HUES48 (cell line): ENCODE results near the gene CRTAP.
"Not testable (repeated sequence)": the region's sequence is repeated elsewhere in the genome, so short reads cannot be mapped to it uniquely, and the experiment has no call there.

ENCODE experiments used
- H3K27ac ChIP-seq: one replicate; pipeline ENCODE4 v1.7.0; 2013; ENCODE audit warnings: low read depth, low read length, inconsistent platforms
- H3K27me3 ChIP-seq: 2 replicates; pipeline ENCODE4 v1.6.1; 2013; ENCODE audit warnings: mild to moderate bottlenecking, low read length; ENCODE audit not compliant: control insufficient read depth, insufficient read depth
- H3K36me3 ChIP-seq: 2 replicates; pipeline ENCODE4 v1.6.1; 2013; ENCODE audit warnings: low read length; ENCODE audit not compliant: control insufficient read depth, insufficient read depth
- H3K4me1 ChIP-seq: 2 replicates; pipeline ENCODE4 v1.6.1; 2013; ENCODE audit warnings: mild to moderate bottlenecking, low read length; ENCODE audit not compliant: control insufficient read depth, insufficient read depth
- H3K4me3 ChIP-seq: 2 replicates; pipeline ENCODE4 v1.5.1; 2013; ENCODE audit warnings: mild to moderate bottlenecking, low read depth, low read length
- H3K9ac ChIP-seq: 2 replicates; pipeline ENCODE4 v1.6.1; 2013; ENCODE audit warnings: mild to moderate bottlenecking, low read depth, low read length, moderate library complexity
- H3K9me3 ChIP-seq: 2 replicates; pipeline ENCODE4 v1.6.1; 2013; ENCODE audit warnings: low read length; ENCODE audit not compliant: control insufficient read depth, insufficient read depth

CRTAP gene

DNA sequence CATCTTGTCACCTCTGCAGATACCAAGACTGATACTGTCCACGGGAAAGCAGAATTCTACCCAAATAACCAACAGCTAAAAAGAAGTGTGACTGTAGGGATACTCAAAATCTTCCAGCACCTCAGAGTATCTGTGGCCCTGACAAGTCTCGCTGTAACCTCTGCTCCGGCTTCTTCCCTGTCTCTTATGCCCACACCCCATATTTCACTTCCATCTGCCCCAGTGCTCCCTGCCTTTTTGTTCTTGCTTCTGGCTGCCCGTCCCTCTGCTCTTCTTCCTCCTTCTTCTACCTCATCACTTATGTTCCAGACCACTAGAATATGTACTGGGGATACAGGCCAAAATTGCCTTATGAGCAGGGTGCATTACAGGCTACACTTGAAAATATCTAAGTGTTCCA is 45.4 kb downstream of the CRTAP start:
- H3K27ac ChIP-seq = no peak overlapping the region
- H3K4me3 ChIP-seq = no peak overlapping the region
- H3K4me1 ChIP-seq = no peaks in the 10 kb centered on the region
- no peaks in the 10 kb centered on the region for H3K27me3 ChIP-seq
- H3K36me3 ChIP-seq = no peaks in the 10 kb centered on the region
- H3K9ac ChIP-seq = no peak overlapping the region
- H3K9me3 ChIP-seq = no peaks in the 10 kb centered on the region

DNA sequence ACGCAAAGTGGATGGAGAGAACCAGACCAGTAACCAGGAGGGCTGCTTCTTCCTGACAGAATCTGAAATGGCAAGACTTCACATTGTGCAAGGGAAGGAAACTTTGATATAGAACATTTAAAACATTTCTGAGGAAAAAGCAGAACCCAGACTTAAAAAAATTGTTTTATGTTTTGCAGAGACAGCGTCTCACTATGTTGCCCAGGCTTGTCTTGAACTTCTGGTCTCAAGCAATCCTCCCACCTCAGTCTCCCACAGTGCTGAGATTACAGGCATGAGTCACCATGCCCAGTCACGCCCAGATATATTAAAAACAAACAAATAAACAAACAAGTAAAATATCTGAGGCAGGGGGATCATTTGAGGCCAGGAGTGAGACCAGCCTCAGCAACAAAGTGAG is 46.2 kb downstream of the CRTAP start:
- H3K27ac ChIP-seq = no peak overlapping the region
- H3K9ac ChIP-seq = no peak overlapping the region
- H3K9me3 ChIP-seq = no peaks in the 10 kb centered on the region
- H3K36me3 ChIP-seq = no peaks in the 10 kb centered on the region
- no peaks in the 10 kb centered on the region for H3K4me1 ChIP-seq
- H3K27me3 ChIP-seq = no peaks in the 10 kb centered on the region
- no peak overlapping the region for H3K4me3 ChIP-seq

DNA sequence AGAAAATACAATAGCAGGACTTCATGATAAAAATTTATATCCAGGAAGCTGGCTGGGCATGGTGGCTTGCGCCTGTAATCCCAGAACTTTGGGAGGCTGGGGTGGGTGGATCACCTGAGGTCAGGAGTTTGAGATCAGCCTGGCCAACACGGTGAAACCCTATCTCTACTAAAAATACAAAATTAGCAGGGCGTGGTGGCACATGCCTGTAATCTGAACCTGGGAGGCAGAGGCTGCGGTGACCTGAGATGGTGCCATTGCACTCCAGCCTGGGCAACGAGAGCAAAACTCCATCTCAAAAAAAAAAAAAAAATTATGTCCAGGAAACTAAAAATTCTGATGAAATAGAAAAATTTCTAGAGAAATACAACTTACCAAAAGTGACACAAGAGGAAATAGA is 48.8 kb downstream of the CRTAP start:
- not testable (repeated sequence) for H3K9ac ChIP-seq, H3K9me3 ChIP-seq, H3K36me3 ChIP-seq, H3K27ac ChIP-seq, H3K27me3 ChIP-seq, H3K4me1 ChIP-seq, H3K4me3 ChIP-seq

DNA sequence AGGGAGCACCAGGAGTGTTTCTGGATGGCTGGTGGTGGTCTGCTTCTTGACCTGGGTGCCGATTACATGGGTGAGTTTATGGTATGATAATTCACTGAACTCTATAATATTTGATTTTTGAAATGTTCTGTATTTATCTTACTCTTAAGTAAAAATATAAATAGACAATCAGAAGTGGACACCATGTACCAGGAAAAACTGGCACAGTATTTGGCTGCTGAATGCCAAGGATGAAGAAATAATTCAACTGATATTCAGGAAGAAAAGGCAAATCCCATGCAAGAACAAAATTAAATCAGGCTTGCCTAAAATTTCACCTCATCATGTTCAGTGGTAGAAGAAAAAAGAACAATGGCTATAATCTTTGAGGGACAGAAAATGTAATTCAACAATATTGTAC is 51.6 kb downstream of the CRTAP start:
- Histone ChIP-seq H3K4me3 (no peak overlapping the region), H3K4me1 (no peaks in the 10 kb centered on the region), H3K9ac (no peak overlapping the region), H3K27me3 (no peaks in the 10 kb centered on the region), H3K9me3 (no peaks in the 10 kb centered on the region), H3K27ac (no peak overlapping the region), H3K36me3 (no peaks in the 10 kb centered on the region)

DNA sequence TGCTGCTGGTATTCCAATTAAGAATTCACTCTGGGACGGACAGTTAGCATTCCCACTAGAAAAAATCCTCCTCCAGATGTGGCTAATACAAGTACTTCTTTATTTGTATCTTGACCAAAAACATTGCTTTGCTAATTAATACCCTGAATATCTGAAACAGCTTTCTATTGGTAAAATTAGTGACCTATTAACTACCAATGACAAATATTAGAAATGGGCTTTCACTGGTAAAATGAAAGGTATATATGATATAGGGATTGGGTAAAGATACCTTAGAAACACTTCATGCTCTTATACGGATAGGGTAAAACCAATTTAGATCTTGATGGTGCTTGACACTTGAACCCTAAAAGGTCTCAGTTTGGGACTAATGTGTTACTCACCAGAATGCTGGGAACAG is 52.3 kb downstream of the CRTAP start:
- no peaks in the 10 kb centered on the region for H3K4me1 ChIP-seq
- no peaks in the 10 kb centered on the region for H3K9me3 ChIP-seq
- no peaks in the 10 kb centered on the region for H3K36me3 ChIP-seq
- H3K27me3 ChIP-seq = no peaks in the 10 kb centered on the region
- no peak overlapping the region for H3K9ac ChIP-seq
- H3K4me3 ChIP-seq = no peak overlapping the region
- H3K27ac ChIP-seq = no peak overlapping the region

DNA sequence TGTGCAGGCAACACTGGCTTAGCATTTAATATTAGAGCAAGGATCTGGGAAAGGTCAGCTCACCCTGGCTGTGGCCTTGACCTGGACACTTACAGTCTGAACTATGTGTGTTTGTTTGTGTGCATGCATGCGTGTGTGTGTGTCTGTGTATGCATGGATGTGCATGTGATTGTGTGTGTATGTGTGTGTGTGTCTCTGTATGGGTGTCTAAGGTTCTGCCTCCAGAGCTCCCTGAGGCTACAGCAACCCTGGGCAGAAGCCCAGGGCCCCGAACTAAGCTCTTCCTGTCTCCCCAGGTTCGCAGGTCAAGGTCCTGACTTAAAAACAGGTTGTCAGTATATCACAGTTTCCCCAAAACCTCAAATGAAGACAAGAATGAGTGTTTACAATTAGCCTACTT is 53.5 kb downstream of the CRTAP start:
- Histone ChIP-seq H3K9me3 (no peaks in the 10 kb centered on the region), H3K27me3 (no peaks in the 10 kb centered on the region), H3K4me1 (no peaks in the 10 kb centered on the region), H3K9ac (no peak overlapping the region), H3K4me3 (no peak overlapping the region), H3K36me3 (no peaks in the 10 kb centered on the region), H3K27ac (no peak overlapping the region)

DNA sequence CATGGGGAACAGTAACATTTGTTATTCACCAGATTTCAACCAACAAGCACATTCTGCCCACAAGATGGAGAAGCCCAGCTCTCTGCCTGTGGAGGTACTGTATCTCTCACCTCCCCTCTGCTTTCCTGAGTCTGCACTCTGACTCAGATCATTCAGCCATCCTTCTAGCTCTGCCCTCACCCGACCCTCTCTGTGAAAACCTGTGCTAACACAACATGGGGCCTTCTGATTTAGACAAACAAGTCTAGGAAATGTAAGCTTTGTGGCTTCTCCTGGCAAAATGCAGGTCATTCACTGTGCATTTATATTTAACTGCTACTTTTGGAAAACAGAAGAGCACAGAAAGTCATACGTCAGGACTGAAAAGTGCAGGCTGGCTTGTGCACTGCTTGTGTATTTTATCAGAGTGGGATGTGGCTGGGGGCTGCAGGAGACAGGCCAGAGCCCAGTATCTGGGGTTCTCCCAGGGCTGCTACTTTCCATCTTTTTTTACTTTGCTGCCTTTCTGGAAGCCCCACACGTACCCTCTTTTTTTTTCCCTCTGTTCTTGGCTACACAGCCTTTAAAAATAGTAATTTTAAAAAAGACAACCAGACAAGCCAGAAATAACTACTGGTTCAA is 54.0 kb downstream of the CRTAP start:
- no peaks in the 10 kb centered on the region for H3K4me1 ChIP-seq
- H3K9ac ChIP-seq = no peak overlapping the region
- no peaks in the 10 kb centered on the region for H3K9me3 ChIP-seq
- H3K27ac ChIP-seq = no peak overlapping the region
- H3K36me3 ChIP-seq = no peaks in the 10 kb centered on the region
- no peak overlapping the region for H3K4me3 ChIP-seq
- H3K27me3 ChIP-seq = no peaks in the 10 kb centered on the region

DNA sequence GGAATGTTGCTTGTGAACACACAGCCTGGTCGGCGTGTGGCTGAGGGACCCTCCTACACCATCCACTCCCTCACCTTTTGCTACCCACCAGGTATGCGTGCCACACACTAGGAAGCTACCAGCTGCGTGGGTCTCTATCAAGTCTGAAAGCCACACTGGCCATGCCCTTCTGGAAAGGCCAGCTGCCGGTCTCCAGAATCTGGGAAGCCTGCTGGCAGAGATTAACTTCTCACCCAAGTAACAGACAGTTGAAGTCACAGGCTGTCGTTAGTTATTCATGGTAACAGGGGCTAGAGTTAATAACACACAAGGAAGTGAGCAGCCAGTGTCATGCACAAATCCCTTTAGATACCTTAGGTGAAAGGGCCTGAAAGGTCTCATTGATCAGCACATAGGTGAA is 56.7 kb downstream of the CRTAP start:
- H3K27me3 ChIP-seq = no peaks in the 10 kb centered on the region
- H3K4me1 ChIP-seq = no peaks in the 10 kb centered on the region
- H3K9ac ChIP-seq = no peak overlapping the region
- no peaks in the 10 kb centered on the region for H3K36me3 ChIP-seq
- H3K9me3 ChIP-seq = no peaks in the 10 kb centered on the region
- H3K27ac ChIP-seq = no peak overlapping the region
- H3K4me3 ChIP-seq = no peak overlapping the region

DNA sequence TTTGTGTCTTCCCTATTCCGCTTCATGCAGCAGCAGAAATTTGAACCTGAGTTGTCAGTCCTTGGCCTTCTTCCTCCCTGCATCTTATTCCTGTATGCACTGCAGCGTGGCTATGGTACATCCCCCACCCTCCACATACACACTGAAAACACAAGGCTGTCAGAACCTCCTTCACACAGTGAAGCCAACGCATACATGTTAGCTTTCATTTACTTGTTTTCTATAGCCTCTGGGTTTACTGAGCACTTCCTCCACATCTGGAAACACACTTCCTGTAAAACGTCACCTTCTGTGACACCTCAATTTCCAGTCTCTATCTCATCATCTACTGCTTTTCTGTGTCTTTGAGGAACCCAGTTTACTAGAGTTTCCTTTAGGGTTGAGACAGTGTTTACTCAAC is 57.8 kb downstream of the CRTAP start:
- no peak overlapping the region for H3K4me3 ChIP-seq
- H3K27me3 ChIP-seq = no peaks in the 10 kb centered on the region
- H3K27ac ChIP-seq = no peak overlapping the region
- H3K9me3 ChIP-seq = no peaks in the 10 kb centered on the region
- H3K36me3 ChIP-seq = no peaks in the 10 kb centered on the region
- no peak overlapping the region for H3K9ac ChIP-seq
- no peaks in the 10 kb centered on the region for H3K4me1 ChIP-seq

DNA sequence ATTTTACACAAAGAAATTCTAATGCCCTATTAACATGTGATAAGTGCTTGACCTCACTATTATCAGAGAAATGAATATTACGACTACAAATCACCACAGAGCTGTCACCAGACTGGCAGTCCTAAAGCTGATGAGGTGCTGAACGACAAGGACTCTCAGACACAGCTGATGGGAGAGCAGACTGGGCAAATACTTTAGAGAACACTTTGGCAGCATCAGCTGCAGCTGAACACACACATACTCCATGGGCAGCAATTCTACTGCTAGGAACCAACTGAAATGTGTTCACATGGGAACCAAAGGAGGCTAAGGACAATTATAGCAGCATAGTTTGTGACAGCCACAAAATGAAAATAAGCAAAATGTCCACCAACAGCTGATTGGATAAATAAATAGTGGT is 59.3 kb downstream of the CRTAP start:
- Histone ChIP-seq H3K36me3 (no peaks in the 10 kb centered on the region), H3K9ac (no peak overlapping the region)

DNA sequence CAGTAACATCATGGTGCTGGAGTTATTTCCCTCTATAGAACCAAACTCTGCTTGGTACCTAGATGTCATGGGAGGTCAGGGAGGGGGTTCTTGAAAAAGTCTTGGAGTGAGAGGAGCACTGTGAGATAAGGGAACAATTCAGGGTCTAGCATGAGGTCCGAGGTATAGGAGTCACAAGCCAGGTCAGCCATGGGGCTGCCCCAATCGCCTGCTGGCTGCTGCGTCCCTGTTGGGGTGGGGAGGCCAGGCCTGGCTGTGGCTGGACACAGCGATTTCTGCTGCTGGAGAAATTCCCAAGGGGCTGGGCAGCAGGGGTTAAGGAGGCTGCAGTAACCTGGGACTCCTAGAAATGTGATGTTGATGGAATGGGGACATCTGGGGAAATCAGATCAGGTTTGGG is 59.9 kb downstream of the CRTAP start:
- no peaks in the 10 kb centered on the region for H3K9me3 ChIP-seq
- no peak overlapping the region for H3K4me3 ChIP-seq
- no peak overlapping the region for H3K9ac ChIP-seq
- no peaks in the 10 kb centered on the region for H3K36me3 ChIP-seq
- H3K4me1 ChIP-seq = no peaks in the 10 kb centered on the region
- H3K27ac ChIP-seq = no peak overlapping the region
- no peaks in the 10 kb centered on the region for H3K27me3 ChIP-seq

More for the DNA sequence above, 59.3 kb downstream of the CRTAP start:
- H3K27me3 ChIP-seq = no peaks in the 10 kb centered on the region
- H3K4me3 ChIP-seq = no peak overlapping the region
- H3K4me1 ChIP-seq = no peaks in the 10 kb centered on the region
- no peaks in the 10 kb centered on the region for H3K9me3 ChIP-seq
- no peak overlapping the region for H3K27ac ChIP-seq

DNA sequence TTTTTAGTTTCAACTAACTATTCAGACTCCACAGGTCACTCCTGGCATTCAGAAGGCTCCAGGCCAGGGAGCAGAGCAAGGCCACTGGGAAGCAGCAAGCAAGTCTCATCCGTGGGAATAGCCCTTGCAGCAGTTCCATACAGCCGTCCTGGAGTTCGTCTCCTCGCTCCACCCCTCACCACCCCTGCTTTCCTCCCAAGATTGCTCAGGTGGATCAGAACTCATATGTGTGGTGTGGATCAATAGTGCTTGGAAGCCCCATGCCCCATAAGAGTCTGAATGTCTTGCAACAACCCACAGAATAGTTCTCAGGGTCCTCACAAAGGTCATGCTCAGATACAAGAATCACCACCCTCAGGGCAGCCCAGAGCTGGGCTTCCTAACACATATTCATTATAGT is 60.3 kb downstream of the CRTAP start:
- H3K27ac ChIP-seq = no peak overlapping the region
- H3K9me3 ChIP-seq = no peaks in the 10 kb centered on the region
- no peaks in the 10 kb centered on the region for H3K36me3 ChIP-seq
- H3K4me3 ChIP-seq = no peak overlapping the region
- no peaks in the 10 kb centered on the region for H3K4me1 ChIP-seq
- H3K27me3 ChIP-seq = no peaks in the 10 kb centered on the region
- no peak overlapping the region for H3K9ac ChIP-seq
